H1 (cell line): Measurements from ENCODE around the gene ORC5. TPM values are rescaled to one million over a fixed set of nuclear protein-coding genes. Genes with fewer than 3 reads are reported as not detected.

Source experiments
- CTCF ChIA-PET: fragments of 300-600 bp; sonication (Branson Sonifier 250); formaldehyde crosslinking; loops from one replicate; lab custom pipeline; 2021; ENCODE audit not compliant: partially characterized antibody; lab: Charles Lee
- POLR2A ChIA-PET: fragments of 300-600 bp; sonication (Branson Sonifier 250); formaldehyde crosslinking; loops from one replicate; lab custom pipeline; 2021; ENCODE audit warnings: inconsistent platforms; ENCODE audit not compliant: partially characterized antibody; lab: Charles Lee
- DNase-seq, 2 experiments: peaks; one replicate each; pipeline versions ENCODE4 v3.0.0 to v3.0.0-alpha.2; 2010 to 2022; ENCODE audit warnings: low spot score in 2 of 2, low read depth in 1 of 2, mixed read lengths in 1 of 2
- FAIRE-seq: peaks from 2 replicates; lab custom pipeline; 2011; peaks lifted over from hg19 to GRCh38; lab: Jason Lieb, UNC
- H2AFZ ChIP-seq: 2 replicates; pipeline ENCODE4 v1.8.1; 2012; ENCODE audit warnings: low read length, inconsistent platforms
- H2AK5ac ChIP-seq: 2 replicates; pipeline ENCODE4 v1.6.1; 2013; ENCODE audit warnings: low read depth, low read length
- H2BK120ac ChIP-seq: replicated peaks from 2 replicates; pipeline ENCODE3; 2013; ENCODE audit warnings: low read depth, low read length, inconsistent platforms
- H2BK12ac ChIP-seq: 2 replicates; pipeline ENCODE4 v1.6.1; 2013; ENCODE audit warnings: low read depth, low read length
- H2BK15ac ChIP-seq: 2 replicates; pipeline ENCODE4 v1.6.1; 2013; ENCODE audit warnings: low read length
- H2BK20ac ChIP-seq: 2 replicates; pipeline ENCODE4 v1.6.1; 2013; ENCODE audit warnings: low read length
- H2BK5ac ChIP-seq: 2 replicates; pipeline ENCODE4 v1.6.1; 2013; ENCODE audit warnings: low read depth, low read length
- H3K14ac ChIP-seq: 2 replicates; pipeline ENCODE4 v1.6.1; 2013; ENCODE audit warnings: inconsistent platforms; ENCODE audit not compliant: insufficient read length
- H3K18ac ChIP-seq: 2 replicates; pipeline ENCODE4 v1.6.1; 2013; ENCODE audit warnings: low read length; ENCODE audit errors: extremely low read depth
- H3K23ac ChIP-seq: 2 replicates; pipeline ENCODE4 v1.6.1; 2013; ENCODE audit warnings: inconsistent platforms; ENCODE audit not compliant: insufficient read length
- H3K23me2 ChIP-seq: 2 replicates; pipeline ENCODE4 v1.6.1; 2013; ENCODE audit warnings: low read depth, low read length
- H3K27ac ChIP-seq: 2 replicates; pipeline ENCODE4 v1.6.1; 2011; ENCODE audit warnings: low read depth, low read length, inconsistent platforms
- H3K27me3 ChIP-seq, 4 experiments: replicated peaks in 1 of 4; 1 replicate in 1 of 4; 2 replicates in 3 of 4; pipeline versions ENCODE4 v1.6.1 to v1.8.1; 2011 to 2013; ENCODE audit warnings: low read length in 3 of 4, mild to moderate bottlenecking in 3 of 4, inconsistent platforms in 2 of 4, mixed read lengths in 2 of 4, moderate library complexity in 1 of 4; ENCODE audit not compliant: control insufficient read depth in 3 of 4, insufficient read depth in 3 of 4; ENCODE audit errors: extremely low read depth in 1 of 4
- H3K36me3 ChIP-seq, 4 experiments: 2 replicates each; pipeline versions ENCODE4 v1.6.1 to v1.8.1; 2011 to 2013; ENCODE audit warnings: mild to moderate bottlenecking in 4 of 4, low read length in 3 of 4, moderate library complexity in 2 of 4, control low read depth in 1 of 4, inconsistent platforms in 1 of 4; ENCODE audit not compliant: insufficient read depth in 4 of 4, control insufficient read depth in 2 of 4
- H3K4ac ChIP-seq: replicated peaks from 2 replicates; pipeline ENCODE3; 2013; ENCODE audit warnings: low read length, low read depth, mixed read lengths, inconsistent platforms; ENCODE audit not compliant: insufficient read length
- H3K4me1 ChIP-seq, 4 experiments: replicated peaks in 1 of 4; 1 replicate in 1 of 4; 2 replicates in 3 of 4; pipeline versions ENCODE4 v1.6.1 to v1.8.1; 2011 to 2013; ENCODE audit warnings: low read length in 3 of 4, inconsistent platforms in 2 of 4, mixed read lengths in 1 of 4; ENCODE audit not compliant: insufficient read depth in 4 of 4, control insufficient read depth in 3 of 4
- H3K4me2 ChIP-seq, 2 experiments: 2 replicates each; pipeline versions ENCODE4 v1.6.1 to v1.8.1; 2011 to 2013; ENCODE audit warnings: low read depth in 2 of 2, low read length in 2 of 2, control low read depth in 1 of 2, inconsistent platforms in 1 of 2, mild to moderate bottlenecking in 1 of 2; ENCODE audit not compliant: insufficient read depth in 1 of 2
- H3K4me3 ChIP-seq, 4 experiments: fragments of 200-600, 300-600 bp in 1 of 4; sonication (generic), shearing (Covaris generic), sonication (Bioruptor Twin) in 1 of 4; 2 replicates each; pipeline versions ENCODE4 v1.5.1 to v1.8.1; 2011 to 2016; ENCODE audit warnings: low read length in 4 of 4, low read depth in 3 of 4, control low read depth in 2 of 4, inconsistent platforms in 2 of 4, mild to moderate bottlenecking in 2 of 4, mixed read lengths in 1 of 4, moderate library complexity in 1 of 4; ENCODE audit not compliant: insufficient read depth in 2 of 4; ENCODE audit errors: extremely low read depth in 1 of 4
- H3K56ac ChIP-seq: replicated peaks from 2 replicates; pipeline ENCODE3; 2013; ENCODE audit warnings: low read depth, mild to moderate bottlenecking, mixed read lengths, low read length, inconsistent platforms; ENCODE audit not compliant: insufficient read length
- H3K79me1 ChIP-seq: 2 replicates; pipeline ENCODE4 v1.6.1; 2013; ENCODE audit warnings: low read depth, low read length, control low read depth
- H3K79me2 ChIP-seq, 2 experiments: 2 replicates each; pipeline versions ENCODE4 v1.6.1 to v1.8.1; 2012 to 2013; ENCODE audit warnings: low read length in 2 of 2, mild to moderate bottlenecking in 2 of 2, inconsistent platforms in 1 of 2; ENCODE audit not compliant: insufficient read depth in 2 of 2, control insufficient read depth in 1 of 2
- H3K9ac ChIP-seq, 4 experiments: replicated peaks in 1 of 4; 1 replicate in 1 of 4; 2 replicates in 3 of 4; pipeline versions ENCODE4 v1.6.1 to v1.8.1; 2011 to 2013; ENCODE audit warnings: low read depth in 3 of 4, low read length in 3 of 4, control low read depth in 2 of 4, mild to moderate bottlenecking in 2 of 4, moderate library complexity in 2 of 4, inconsistent platforms in 1 of 4; ENCODE audit errors: extremely low read depth in 1 of 4
- H3K9me3 ChIP-seq, 2 experiments: 2 replicates each; pipeline versions ENCODE4 v1.6.1 to v1.8.1; 2012 to 2013; ENCODE audit warnings: mild to moderate bottlenecking in 2 of 2, moderate library complexity in 2 of 2, control low read depth in 1 of 2, inconsistent platforms in 1 of 2, low read depth in 1 of 2, low read length in 1 of 2, mixed read lengths in 1 of 2; ENCODE audit not compliant: insufficient read depth in 2 of 2
- H4K20me1 ChIP-seq, 2 experiments: replicated peaks in 1 of 2; 2 replicates each; pipeline versions ENCODE3 to v1.8.1; 2011 to 2013; ENCODE audit warnings: inconsistent platforms in 2 of 2, low read length in 2 of 2, mild to moderate bottlenecking in 1 of 2; ENCODE audit not compliant: insufficient read depth in 2 of 2, control insufficient read depth in 1 of 2
- H4K5ac ChIP-seq: 2 replicates; pipeline ENCODE4 v1.6.1; 2013; ENCODE audit warnings: low read length, low read depth, mixed read lengths, inconsistent platforms; ENCODE audit not compliant: insufficient read length
- H4K8ac ChIP-seq: 2 replicates; pipeline ENCODE4 v1.8.0; 2013; ENCODE audit warnings: mild to moderate bottlenecking, moderate library complexity, low read length, inconsistent platforms; ENCODE audit not compliant: insufficient read depth; ENCODE audit errors: extremely low read depth
- H4K91ac ChIP-seq: replicated peaks from 2 replicates; pipeline ENCODE3; 2013; ENCODE audit warnings: low read length, mixed read lengths, inconsistent platforms; ENCODE audit not compliant: insufficient read length
- BACH1 ChIP-seq: IDR thresholded peaks from 2 replicates; pipeline ENCODE4 v1.6.1; 2012; ENCODE audit warnings: low read length, improper control_type of control experiment
- BRCA1 ChIP-seq: IDR thresholded peaks from 2 replicates; pipeline ENCODE4 v1.6.1; 2012; ENCODE audit warnings: low read depth, low read length, improper control_type of control experiment
- CBX5 ChIP-seq: fragments of 300-800, 300-1000 bp; sonication (generic); IDR thresholded peaks from 2 replicates; pipeline ENCODE4 v1.7.1; 2016; ENCODE audit warnings: antibody characterized with exemption, low read length, low read depth
- CREB1 ChIP-seq: IDR thresholded peaks from 2 replicates; pipeline ENCODE4 v1.6.1; 2012; ENCODE audit warnings: inconsistent platforms
- HDAC6 ChIP-seq: IDR thresholded peaks from one replicate; pipeline ENCODE4 v1.7.1; 2012; ENCODE audit warnings: low read depth, mild to moderate bottlenecking, inconsistent platforms, low read length, moderate library complexity
- KDM5A ChIP-seq: fragments of 200-600 bp; IDR thresholded peaks from 2 replicates; pipeline ENCODE4 v1.7.1; 2012; ENCODE audit warnings: mild to moderate bottlenecking, low read length, inconsistent platforms, mixed read lengths
- WGBS, 2 experiments: shearing (Covaris generic) in 1 of 2; methylation state at CpG; one replicate each; pipeline versions ENCODE4 v1.1.6 to v1.1.7; 2013 to 2015; ENCODE audit warnings: low lambda C conversion rate in 2 of 2, mixed read lengths in 2 of 2, inconsistent platforms in 1 of 2, low coverage in 1 of 2, missing lambda C conversion rate in 1 of 2; ENCODE audit not compliant: insufficient replicate concordance in 2 of 2, insufficient coverage in 1 of 2, insufficient read length in 1 of 2; ENCODE audit errors: extremely low coverage in 1 of 2, missing lambda C conversion rate in 1 of 2; 5-methylcytosine and 5-hydroxymethylcytosine counted together
- polyA plus RNA-seq, 7 experiments: library from polyadenylated mRNA; depleted of rRNA in 3 of 7; stranded (reverse) in 5 of 7; unstranded in 2 of 7; fragments of >200 nt in 5 of 7; fragments of 200-250 nt in 2 of 7; gene quantifications; 1 replicate in 5 of 7; 2 replicates in 1 of 7; 4 replicates in 1 of 7; pipeline versions ENCODE4 v1.2.1 to v1.2.3, GENCODE V29; 2011 to 2013; ENCODE audit warnings: missing spikeins in 2 of 7, mixed read lengths in 2 of 7
- total RNA-seq: library from RNA; stranded (reverse); fragmentation: NEBNext Ultra II Directional; extraction: Animal tissue kit (Norgen Biotek cat#: 25700); gene quantifications from 2 replicates; pipeline ENCODE4 v1.2.1, GENCODE V29; 2021

The ORC5 gene
- total and polyA plus RNA-seq, 2 of the 8 experiments (the other 6 are each of a cell fraction or from before 2014, with no cell fraction given) = 7.7 to 19.9 TPM

DNA sequence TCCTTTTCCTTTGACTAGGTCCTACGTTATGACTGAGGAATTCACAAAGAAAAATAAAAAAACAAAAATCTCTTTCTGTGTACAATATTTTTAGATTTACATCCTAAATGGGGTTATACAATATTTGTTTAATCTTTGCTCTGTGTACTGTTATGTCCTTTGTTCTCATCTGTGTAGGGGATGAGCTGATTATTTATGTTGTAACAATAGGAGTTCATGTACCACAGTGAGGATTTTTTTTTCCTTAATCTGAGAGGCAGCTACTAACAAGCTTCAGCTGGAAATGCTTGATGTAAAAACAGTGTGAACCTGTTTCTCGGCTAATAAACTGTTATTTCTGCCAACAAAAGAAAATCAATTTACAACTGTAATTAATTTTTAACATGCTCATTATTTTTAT is 58.0 kb downstream of the ORC5 start:
- H3K36me3 ChIP-seq = peaks cover 0 to 4% (median 0%) of the 10 kb centered on the region in 4 experiments; a peak in 1 of 8 replicates
- no peak overlapping the region for H3K4me2 ChIP-seq
- no peak overlapping the region for H4K5ac ChIP-seq
- 84% methylated on average over 2 of the region's 2 CpGs; no CpG with 5 or more reads in 1 of the 2 experiments for WGBS, 2 experiments
- ChIA-PET POLR2A (no interaction called here), CTCF (interaction anchor here (0.6 to 1.5 kb wide), 2 partner anchors 576 to 743 kb away, joined by 3 to 4 read pairs; no protein-coding TSS in a partner anchor)
- no peaks in the 10 kb centered on the region for H3K79me2 ChIP-seq
- H3K14ac ChIP-seq = no peak overlapping the region
- no peak overlapping the region for H4K8ac ChIP-seq
- H3K9me3 ChIP-seq = no peaks in the 10 kb centered on the region
- no peak overlapping the region for H3K9ac ChIP-seq
- no peaks in the 10 kb centered on the region for H4K20me1 ChIP-seq
- H3K27me3 ChIP-seq = no peaks in the 10 kb centered on the region
- H3K18ac ChIP-seq = no peak overlapping the region
- H2BK120ac ChIP-seq = no peak overlapping the region
- H3K79me1 ChIP-seq = no peaks in the 10 kb centered on the region
- no peak overlapping the region for H2AK5ac ChIP-seq
- H2BK5ac ChIP-seq = no peak overlapping the region
- no peak overlapping the region for H2BK20ac ChIP-seq
- H3K4me1 ChIP-seq = no peaks in the 10 kb centered on the region
- no peaks in the 10 kb centered on the region for H3K23me2 ChIP-seq
- H2BK12ac ChIP-seq = no peak overlapping the region
- H3K27ac ChIP-seq = no peak overlapping the region
- no peak overlapping the region for H3K23ac ChIP-seq
- H3K56ac ChIP-seq = no peak overlapping the region
- no peak overlapping the region for H3K4ac ChIP-seq
- no peak overlapping the region for H4K91ac ChIP-seq
- FAIRE-seq (no peak), DNase-seq (no peak)
- TF ChIP-seq CREB1 (no peak), BACH1 (no peak), KDM5A (no peak), HDAC6 (no peak), CBX5 (no peak), BRCA1 (no peak)
- H2BK15ac ChIP-seq = no peak overlapping the region
- no peak overlapping the region for H3K4me3 ChIP-seq
- no peak overlapping the region for H2AFZ ChIP-seq
